GM12878 (cell line): ENCODE results near the gene PIR. TPM values are rescaled to one million over a fixed set of nuclear protein-coding genes. Genes with fewer than 3 reads are reported as not detected.

Source experiments
- ATAC-seq: fragments of 200-7000 bp; cut with Tn5 transposase; 3 replicates; pipeline ENCODE4 v1.9.1; 2020; ENCODE audit warnings: mild to moderate bottlenecking, moderate library complexity
- BruUV-seq: library from RNA; stranded (reverse); fragments of 400-500 nt; replicated peaks from 2 replicates; lab custom pipeline; 2021; lab: Mats Ljungman, UMichigan
- CTCF ChIA-PET: fragments of 300-600 bp; sonication (Branson Sonifier 250); formaldehyde crosslinking; extraction: SDS; loops from one replicate; lab custom pipeline; 2021; ENCODE audit warnings: inconsistent platforms; lab: Yijun Ruan, JAX
- POLR2A ChIA-PET: fragments of 350-600 bp; formaldehyde crosslinking; extraction: SDS; loops from one replicate; lab custom pipeline; 2021; ENCODE audit warnings: inconsistent platforms; lab: Charles Lee
- RAD21 ChIA-PET: fragments of 300-600 bp; sonication (Branson Sonifier 250); formaldehyde crosslinking; loops from one replicate; lab custom pipeline; 2023; ENCODE audit warnings: antibody characterized with exemption; ENCODE audit not compliant: unreplicated experiment; lab: Charles Lee
- SMC1A ChIA-PET: fragments of 300-600 bp; sonication (Branson Sonifier 250); formaldehyde crosslinking; loops from one replicate; lab custom pipeline; 2023; ENCODE audit not compliant: unreplicated experiment, uncharacterized antibody; lab: Charles Lee
- DNase-seq: peaks from one replicate; pipeline ENCODE4 v3.0.0-alpha.2; 2011; ENCODE audit warnings: low read depth, low spot score
- FAIRE-seq: peaks from 3 replicates; lab custom pipeline; 2011; peaks lifted over from hg19 to GRCh38; lab: Jason Lieb, UNC
- H2AFZ ChIP-seq: 2 replicates; pipeline ENCODE4 v1.6.0; 2011; ENCODE audit warnings: low read depth, low read length, control low read depth; ENCODE audit not compliant: control insufficient read depth
- H3K27ac ChIP-seq: 2 replicates; pipeline ENCODE4 v1.5.1; 2011; ENCODE audit warnings: control low read depth; ENCODE audit not compliant: control insufficient read depth, insufficient read depth
- H3K27me3 ChIP-seq, 2 experiments: replicated peaks in 1 of 2; 2 replicates each; pipeline versions ENCODE4 v1.6.0 to v1.6.1; 2011; ENCODE audit warnings: low read length in 1 of 2; ENCODE audit not compliant: control insufficient read depth in 2 of 2, insufficient read depth in 2 of 2
- H3K36me3 ChIP-seq, 2 experiments: 2 replicates each; pipeline ENCODE4 v1.5.1; 2011; ENCODE audit warnings: low read length in 1 of 2; ENCODE audit not compliant: control insufficient read depth in 2 of 2, insufficient read depth in 2 of 2
- H3K4me1 ChIP-seq: 2 replicates; pipeline ENCODE4 v1.6.1; 2011; ENCODE audit warnings: mild to moderate bottlenecking, low read length, moderate library complexity, mixed read lengths; ENCODE audit not compliant: control insufficient read depth, insufficient read depth
- H3K4me2 ChIP-seq: 2 replicates; pipeline ENCODE4 v1.6.0; 2011; ENCODE audit warnings: control low read depth; ENCODE audit not compliant: control insufficient read depth, insufficient read depth
- H3K4me3 ChIP-seq: fragments of 200-600 bp; sonication (generic); 2 replicates; pipeline ENCODE4 v1.5.1; 2016
- H3K79me2 ChIP-seq: 2 replicates; pipeline ENCODE4 v1.6.0; 2011; ENCODE audit warnings: low read length; ENCODE audit not compliant: control insufficient read depth, insufficient read depth
- H3K9ac ChIP-seq: 2 replicates; pipeline ENCODE4 v1.8.0; 2011; ENCODE audit warnings: low read length, control low read depth, mixed read lengths; ENCODE audit not compliant: control insufficient read depth, insufficient read depth
- H3K9me3 ChIP-seq: replicated peaks from 3 replicates; pipeline ENCODE4 v1.5.1; 2011; ENCODE audit warnings: mild to moderate bottlenecking, low read length; ENCODE audit not compliant: control insufficient read depth, insufficient read depth
- H4K20me1 ChIP-seq: 2 replicates; pipeline ENCODE4 v1.6.0; 2011; ENCODE audit not compliant: control insufficient read depth, insufficient read depth
- CHD2 ChIP-seq: IDR thresholded peaks from 2 replicates; pipeline ENCODE4 v1.6.1; 2011; ENCODE audit warnings: low read depth, low read length, improper control_type of control experiment, borderline replicate concordance
- GABPA ChIP-seq: IDR thresholded peaks from 2 replicates; pipeline ENCODE4 v1.6.1; 2014; ENCODE audit warnings: antibody characterized with exemption, low read depth, mild to moderate bottlenecking, inconsistent platforms
- IKZF1 ChIP-seq: fragments of 450-650 bp; conservative IDR thresholded peaks from 2 replicates; pipeline ENCODE4 v1.6.1; 2017; ENCODE audit warnings: antibody characterized with exemption, mild to moderate bottlenecking
- KDM1A ChIP-seq: fragments of 200-600 bp; sonication (generic); IDR thresholded peaks from 2 replicates; pipeline ENCODE4 v1.6.1; 2016; ENCODE audit warnings: borderline replicate concordance
- LARP7 ChIP-seq: fragments of 450-650 bp; IDR thresholded peaks from 2 replicates; pipeline ENCODE4 v1.6.1; 2017; ENCODE audit warnings: mild to moderate bottlenecking
- MYC ChIP-seq: IDR thresholded peaks from 2 replicates; pipeline ENCODE4 v1.6.1; 2011; ENCODE audit warnings: mild to moderate bottlenecking, low read length, moderate library complexity, inconsistent platforms; ENCODE audit not compliant: insufficient read depth, insufficient replicate concordance, insufficient read length, severe bottlenecking
- NR2C2 ChIP-seq: IDR thresholded peaks from 2 replicates; pipeline ENCODE4 v1.6.1; 2011; ENCODE audit warnings: borderline replicate concordance, low read depth; ENCODE audit not compliant: control insufficient read depth, insufficient read length
- SPI1 ChIP-seq: IDR thresholded peaks from 2 replicates; pipeline ENCODE4 v1.6.1; 2011; ENCODE audit warnings: low read depth, mild to moderate bottlenecking, low read length, moderate library complexity, borderline replicate concordance; ENCODE audit not compliant: insufficient read depth
- TAF1 ChIP-seq: IDR thresholded peaks from 2 replicates; pipeline ENCODE4 v1.6.1; 2011; ENCODE audit warnings: mild to moderate bottlenecking, low read depth, low read length, borderline replicate concordance
- TARDBP ChIP-seq: IDR thresholded peaks from 2 replicates; pipeline ENCODE4 v1.6.1; 2016; ENCODE audit warnings: borderline replicate concordance
- TCF3 ChIP-seq: IDR thresholded peaks from 2 replicates; pipeline ENCODE4 v1.6.1; 2012; ENCODE audit warnings: low read depth, mild to moderate bottlenecking, low read length, borderline replicate concordance; ENCODE audit not compliant: insufficient read depth
- WRNIP1 ChIP-seq: IDR thresholded peaks from 2 replicates; pipeline ENCODE4 v1.6.1; 2011; ENCODE audit warnings: low read depth, low read length, improper control_type of control experiment, borderline replicate concordance
- YBX1 ChIP-seq: fragments of 450-650 bp; IDR thresholded peaks from 2 replicates; pipeline ENCODE4 v1.6.1; 2016; ENCODE audit warnings: antibody characterized with exemption
- WGBS: methylation state at CpG from one replicate; pipeline ENCODE4 v1.1.6; 2016; ENCODE audit warnings: low lambda C conversion rate; ENCODE audit not compliant: insufficient replicate concordance, insufficient coverage; ENCODE audit errors: missing lambda C conversion rate; 5-methylcytosine and 5-hydroxymethylcytosine counted together
- in situ Hi-C: fragments of 300-500 bp; cut with MboI; formaldehyde crosslinking; loops from 9 replicates; pipeline ENCODE4 v1.14.3; 2018; ENCODE audit warnings: mixed read lengths
- intact Hi-C: fragments of 100-400 bp; cut with micrococcal nuclease; formaldehyde crosslinking; loops from one replicate; pipeline ENCODE4 v1.14.2; 2022; ENCODE audit not compliant: unreplicated experiment
- polyA plus RNA-seq, 11 experiments: library from polyadenylated mRNA; depleted of rRNA in 4 of 11; unstranded in 6 of 11; stranded (reverse) in 5 of 11; fragments of >200 nt; fragmentation: Nextera tagmentation in 4 of 11; fragmentation: Illumina TruSeq in 1 of 11; extraction: Ambion mirVana in 4 of 11; extraction: Trizol in 1 of 11; gene quantifications; 1 replicate in 1 of 11; 2 replicates in 10 of 11; pipeline versions ENCODE4 v1.2.1 to v1.2.3, GENCODE V29; 2011 to 2016; ENCODE audit warnings: inconsistent platforms in 2 of 11, missing spikeins in 2 of 11, low read depth in 1 of 11
- total RNA-seq, 4 experiments: library from RNA; depleted of rRNA in 3 of 4; stranded (reverse); fragments of >200 nt in 3 of 4; fragmentation: Illumina TruSeq in 1 of 4; extraction: Trizol in 1 of 4; gene quantifications; 2 replicates each; pipeline versions ENCODE4 v1.2.1 to v1.2.3, GENCODE V29; 2013 to 2021
- TF ChIP-seq, protein P1 (sequence below): fragments of 450-650 bp; IDR thresholded peaks from 2 replicates; pipeline ENCODE4 v1.6.1; 2017; ENCODE audit warnings: mild to moderate bottlenecking, moderate library complexity
- TF ChIP-seq, protein P2 (sequence below): IDR thresholded peaks from 2 replicates; pipeline ENCODE4 v1.6.1; 2011; ENCODE audit warnings: low read depth, low read length, improper control_type of control experiment, borderline replicate concordance
- TF ChIP-seq, protein P3 (sequence below): fragments of 450-650 bp; IDR thresholded peaks from 2 replicates; pipeline ENCODE4 v1.6.1; 2016; ENCODE audit warnings: mild to moderate bottlenecking, moderate library complexity, borderline replicate concordance

PIR gene
- total and polyA plus RNA-seq, 10 of the 15 experiments (the other 5 are each of a cell fraction or from before 2014, with no cell fraction given), result 3.8 to 16.5 (median 7.3) TPM

DNA sequence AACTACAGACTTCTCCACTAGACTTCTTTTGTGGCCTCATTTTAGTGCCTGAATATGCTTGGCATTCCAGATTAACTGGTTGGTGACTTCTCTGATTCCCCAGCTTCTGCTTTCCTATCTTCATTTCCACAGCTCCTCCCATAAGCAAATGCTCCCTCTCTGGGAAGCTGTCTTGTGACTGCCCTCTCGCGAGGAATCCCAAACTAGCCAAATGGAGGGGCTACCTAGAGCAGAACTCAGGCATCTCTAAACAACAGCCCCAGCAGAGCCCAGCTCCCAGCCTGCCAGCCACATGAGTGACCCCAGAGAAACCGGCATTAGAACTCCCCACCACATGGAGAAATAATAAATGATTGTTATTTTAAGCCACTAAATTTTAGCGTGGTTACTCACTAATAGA is 101.3 kb downstream of the PIR start:
- in situ Hi-C loops (no loop called here), intact Hi-C loops (no loop called here)
- 52% methylated on average over 4 of the region's 4 CpGs for WGBS
- ATAC-seq (no peak), FAIRE-seq (no peak), DNase-seq (no peak)
- Histone ChIP-seq H3K4me1 (no peaks in the 10 kb centered on the region), H3K4me2 (no peak overlapping the region), H3K36me3 (no peaks in the 10 kb centered on the region), H3K79me2 (no peaks in the 10 kb centered on the region), H4K20me1 (no peaks in the 10 kb centered on the region), H3K9me3 (no peaks in the 10 kb centered on the region), H3K4me3 (no peak overlapping the region), H3K9ac (no peak overlapping the region), H3K27ac (no peak overlapping the region), H2AFZ (no peak overlapping the region), H3K27me3 (no peaks in the 10 kb centered on the region)
- ChIA-PET SMC1A (interaction anchor here (1.0 kb wide), 1 partner anchor 12 kb away, joined by 3 read pairs; no protein-coding TSS in a partner anchor), RAD21 (no interaction called here), CTCF (interaction anchor here (1.0 kb wide), 1 partner anchor 37 kb away, joined by 3 read pairs; no protein-coding TSS in a partner anchor), POLR2A (no interaction called here)
- no TSS peak for BruUV-seq
- TF ChIP-seq CHD2 (no peak), KDM1A (no peak), NR2C2 (no peak), YBX1 (no peak), TAF1 (no peak), IKZF1 (no peak), GABPA (no peak), LARP7 (no peak), WRNIP1 (no peak), TCF3 (no peak), MYC (no peak), SPI1 (no peak), TARDBP (no peak)
- TF ChIP-seq, protein P1, sequence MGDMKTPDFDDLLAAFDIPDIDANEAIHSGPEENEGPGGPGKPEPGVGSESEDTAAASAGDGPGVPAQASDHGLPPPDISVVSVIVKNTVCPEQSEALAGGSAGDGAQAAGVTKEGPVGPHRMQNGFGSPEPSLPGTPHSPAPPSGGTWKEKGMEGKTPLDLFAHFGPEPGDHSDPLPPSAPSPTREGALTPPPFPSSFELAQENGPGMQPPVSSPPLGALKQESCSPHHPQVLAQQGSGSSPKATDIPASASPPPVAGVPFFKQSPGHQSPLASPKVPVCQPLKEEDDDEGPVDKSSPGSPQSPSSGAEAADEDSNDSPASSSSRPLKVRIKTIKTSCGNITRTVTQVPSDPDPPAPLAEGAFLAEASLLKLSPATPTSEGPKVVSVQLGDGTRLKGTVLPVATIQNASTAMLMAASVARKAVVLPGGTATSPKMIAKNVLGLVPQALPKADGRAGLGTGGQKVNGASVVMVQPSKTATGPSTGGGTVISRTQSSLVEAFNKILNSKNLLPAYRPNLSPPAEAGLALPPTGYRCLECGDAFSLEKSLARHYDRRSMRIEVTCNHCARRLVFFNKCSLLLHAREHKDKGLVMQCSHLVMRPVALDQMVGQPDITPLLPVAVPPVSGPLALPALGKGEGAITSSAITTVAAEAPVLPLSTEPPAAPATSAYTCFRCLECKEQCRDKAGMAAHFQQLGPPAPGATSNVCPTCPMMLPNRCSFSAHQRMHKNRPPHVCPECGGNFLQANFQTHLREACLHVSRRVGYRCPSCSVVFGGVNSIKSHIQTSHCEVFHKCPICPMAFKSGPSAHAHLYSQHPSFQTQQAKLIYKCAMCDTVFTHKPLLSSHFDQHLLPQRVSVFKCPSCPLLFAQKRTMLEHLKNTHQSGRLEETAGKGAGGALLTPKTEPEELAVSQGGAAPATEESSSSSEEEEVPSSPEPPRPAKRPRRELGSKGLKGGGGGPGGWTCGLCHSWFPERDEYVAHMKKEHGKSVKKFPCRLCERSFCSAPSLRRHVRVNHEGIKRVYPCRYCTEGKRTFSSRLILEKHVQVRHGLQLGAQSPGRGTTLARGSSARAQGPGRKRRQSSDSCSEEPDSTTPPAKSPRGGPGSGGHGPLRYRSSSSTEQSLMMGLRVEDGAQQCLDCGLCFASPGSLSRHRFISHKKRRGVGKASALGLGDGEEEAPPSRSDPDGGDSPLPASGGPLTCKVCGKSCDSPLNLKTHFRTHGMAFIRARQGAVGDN, result no peak
- TF ChIP-seq, protein P2, sequence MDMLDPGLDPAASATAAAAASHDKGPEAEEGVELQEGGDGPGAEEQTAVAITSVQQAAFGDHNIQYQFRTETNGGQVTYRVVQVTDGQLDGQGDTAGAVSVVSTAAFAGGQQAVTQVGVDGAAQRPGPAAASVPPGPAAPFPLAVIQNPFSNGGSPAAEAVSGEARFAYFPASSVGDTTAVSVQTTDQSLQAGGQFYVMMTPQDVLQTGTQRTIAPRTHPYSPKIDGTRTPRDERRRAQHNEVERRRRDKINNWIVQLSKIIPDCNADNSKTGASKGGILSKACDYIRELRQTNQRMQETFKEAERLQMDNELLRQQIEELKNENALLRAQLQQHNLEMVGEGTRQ, result no peak
- TF ChIP-seq, protein P3, sequence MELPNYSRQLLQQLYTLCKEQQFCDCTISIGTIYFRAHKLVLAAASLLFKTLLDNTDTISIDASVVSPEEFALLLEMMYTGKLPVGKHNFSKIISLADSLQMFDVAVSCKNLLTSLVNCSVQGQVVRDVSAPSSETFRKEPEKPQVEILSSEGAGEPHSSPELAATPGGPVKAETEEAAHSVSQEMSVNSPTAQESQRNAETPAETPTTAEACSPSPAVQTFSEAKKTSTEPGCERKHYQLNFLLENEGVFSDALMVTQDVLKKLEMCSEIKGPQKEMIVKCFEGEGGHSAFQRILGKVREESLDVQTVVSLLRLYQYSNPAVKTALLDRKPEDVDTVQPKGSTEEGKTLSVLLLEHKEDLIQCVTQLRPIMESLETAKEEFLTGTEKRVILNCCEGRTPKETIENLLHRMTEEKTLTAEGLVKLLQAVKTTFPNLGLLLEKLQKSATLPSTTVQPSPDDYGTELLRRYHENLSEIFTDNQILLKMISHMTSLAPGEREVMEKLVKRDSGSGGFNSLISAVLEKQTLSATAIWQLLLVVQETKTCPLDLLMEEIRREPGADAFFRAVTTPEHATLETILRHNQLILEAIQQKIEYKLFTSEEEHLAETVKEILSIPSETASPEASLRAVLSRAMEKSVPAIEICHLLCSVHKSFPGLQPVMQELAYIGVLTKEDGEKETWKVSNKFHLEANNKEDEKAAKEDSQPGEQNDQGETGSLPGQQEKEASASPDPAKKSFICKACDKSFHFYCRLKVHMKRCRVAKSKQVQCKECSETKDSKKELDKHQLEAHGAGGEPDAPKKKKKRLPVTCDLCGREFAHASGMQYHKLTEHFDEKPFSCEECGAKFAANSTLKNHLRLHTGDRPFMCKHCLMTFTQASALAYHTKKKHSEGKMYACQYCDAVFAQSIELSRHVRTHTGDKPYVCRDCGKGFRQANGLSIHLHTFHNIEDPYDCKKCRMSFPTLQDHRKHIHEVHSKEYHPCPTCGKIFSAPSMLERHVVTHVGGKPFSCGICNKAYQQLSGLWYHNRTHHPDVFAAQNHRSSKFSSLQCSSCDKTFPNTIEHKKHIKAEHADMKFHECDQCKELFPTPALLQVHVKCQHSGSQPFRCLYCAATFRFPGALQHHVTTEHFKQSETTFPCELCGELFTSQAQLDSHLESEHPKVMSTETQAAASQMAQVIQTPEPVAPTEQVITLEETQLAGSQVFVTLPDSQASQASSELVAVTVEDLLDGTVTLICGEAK, result no peak
